Measurements from ENCODE around the gene MYO9B. TPM values are rescaled to one million over a fixed set of nuclear protein-coding genes. Genes with fewer than 3 reads are reported as not detected.

The MYO9B gene
- total RNA-seq, 1 experiment from 2014 or later, result 58.6 TPM

DNA sequence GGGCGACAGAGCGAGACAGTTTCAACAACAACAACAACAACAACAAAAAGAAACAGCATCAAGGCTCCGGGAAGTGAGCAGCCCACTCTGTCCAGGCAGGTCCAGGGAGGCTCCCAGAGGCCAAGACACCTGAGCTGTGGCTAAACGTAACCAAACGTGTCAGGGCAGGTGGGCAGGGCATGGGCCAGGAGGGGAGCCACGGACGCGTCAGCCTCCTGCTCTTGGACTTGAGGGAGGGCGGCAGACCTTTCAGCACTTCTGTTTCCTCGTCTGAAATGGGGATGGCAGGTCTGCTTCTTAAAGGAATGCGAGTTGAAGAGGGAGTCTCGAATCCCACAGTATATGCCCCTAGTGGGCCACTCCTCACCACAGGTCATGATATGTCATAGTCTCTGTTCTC is 53.8 kb downstream of the MYO9B start:
- no peak overlapping the region for H3K56ac ChIP-seq (ENCODE audit: insufficient read length, low read depth, low read length)
- peaks cover 16 to 22% of the 10 kb centered on the region in 2 experiments for H3K4me1 Mint-ChIP-seq
- peaks cover 0 to 17% (median 8%) of the 10 kb centered on the region in 3 experiments; a peak in 5 of 7 replicates for H3K36me3 Mint-ChIP-seq (ENCODE audit: insufficient read depth in 1 of 3, low read depth in 3 of 3)
- H3K4me1 ChIP-seq (ENCODE audit: insufficient read depth, low read length), result peaks cover 12% of the 10 kb centered on the region; the same call in 1 of the 2 replicates
- H3K4ac ChIP-seq (ENCODE audit: low read depth, low read length), result no peak overlapping the region
- no peak overlapping the region for H3K18ac ChIP-seq (ENCODE audit: insufficient read length, low read depth, low read length)
- H3K4me3 Mint-ChIP-seq, result no peak overlapping the region
- no peak overlapping the region for H2AFZ ChIP-seq (ENCODE audit: low read length)
- H3K23ac ChIP-seq (ENCODE audit: insufficient read length, low read depth, low read length), result no peak overlapping the region
- no peak overlapping the region for H3T11ph ChIP-seq (ENCODE audit: low read length)
- no peak overlapping the region for H4K91ac ChIP-seq (ENCODE audit: insufficient read length, low read depth, low read length)
- H3K14ac ChIP-seq (ENCODE audit: insufficient read depth, low read length), result no peak overlapping the region; the same call in 1 of the 2 replicates
- H3K23me2 ChIP-seq (ENCODE audit: insufficient read length, low read depth, low read length, poor library complexity, severe bottlenecking), result no peaks in the 10 kb centered on the region
- H3K4me2 ChIP-seq (ENCODE audit: insufficient read depth, insufficient read length, low read length), result no peak overlapping the region
- no peaks in the 10 kb centered on the region for H3K9me3 ChIP-seq (ENCODE audit: control insufficient read depth, low read depth, low read length)
- H4K20me1 ChIP-seq (ENCODE audit: control insufficient read depth, insufficient read depth, insufficient read length), result no peaks in the 10 kb centered on the region
- no peak overlapping the region for H3K27ac ChIP-seq (ENCODE audit: insufficient read length, low read depth, low read length)
- no peak overlapping the region for H2BK12ac ChIP-seq (ENCODE audit: insufficient read length, low read depth, low read length)
- DNase-seq, result no peak
- H3K79me1 ChIP-seq (ENCODE audit: insufficient read depth, low read depth, low read length, poor library complexity, severe bottlenecking), result no peaks in the 10 kb centered on the region
- no CpG with 5 or more reads among the region's 12 CpGs for WGBS (ENCODE audit: extremely low coverage, insufficient read length, low lambda C conversion rate)
- no peak overlapping the region for H3K9ac ChIP-seq (ENCODE audit: extremely low read depth, insufficient read length, low read length)
- peak overlapping the region in 1 of 3 experiments; percentile 51; a peak in 3 of 7 replicates for H3K27ac Mint-ChIP-seq
- H2BK15ac ChIP-seq (ENCODE audit: low read depth, low read length), result no peak overlapping the region
- H2BK20ac ChIP-seq (ENCODE audit: low read depth, low read length, poor library complexity, severe bottlenecking), result no peak overlapping the region
- no peak overlapping the region for H4K5ac ChIP-seq (ENCODE audit: insufficient read length, low read depth, low read length)
- H3K9me3 Mint-ChIP-seq, result no peaks in the 10 kb centered on the region
- no peaks in the 10 kb centered on the region for H3K27me3 Mint-ChIP-seq (ENCODE audit: low read depth)
- TF ChIP-seq, protein P1, sequence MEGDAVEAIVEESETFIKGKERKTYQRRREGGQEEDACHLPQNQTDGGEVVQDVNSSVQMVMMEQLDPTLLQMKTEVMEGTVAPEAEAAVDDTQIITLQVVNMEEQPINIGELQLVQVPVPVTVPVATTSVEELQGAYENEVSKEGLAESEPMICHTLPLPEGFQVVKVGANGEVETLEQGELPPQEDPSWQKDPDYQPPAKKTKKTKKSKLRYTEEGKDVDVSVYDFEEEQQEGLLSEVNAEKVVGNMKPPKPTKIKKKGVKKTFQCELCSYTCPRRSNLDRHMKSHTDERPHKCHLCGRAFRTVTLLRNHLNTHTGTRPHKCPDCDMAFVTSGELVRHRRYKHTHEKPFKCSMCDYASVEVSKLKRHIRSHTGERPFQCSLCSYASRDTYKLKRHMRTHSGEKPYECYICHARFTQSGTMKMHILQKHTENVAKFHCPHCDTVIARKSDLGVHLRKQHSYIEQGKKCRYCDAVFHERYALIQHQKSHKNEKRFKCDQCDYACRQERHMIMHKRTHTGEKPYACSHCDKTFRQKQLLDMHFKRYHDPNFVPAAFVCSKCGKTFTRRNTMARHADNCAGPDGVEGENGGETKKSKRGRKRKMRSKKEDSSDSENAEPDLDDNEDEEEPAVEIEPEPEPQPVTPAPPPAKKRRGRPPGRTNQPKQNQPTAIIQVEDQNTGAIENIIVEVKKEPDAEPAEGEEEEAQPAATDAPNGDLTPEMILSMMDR (conservative IDR thresholded peaks at IDR 0.05), result no peak
- no peaks in the 10 kb centered on the region for H3K79me2 ChIP-seq (ENCODE audit: insufficient read depth, low read length)
- no peak overlapping the region for H2AK5ac ChIP-seq (ENCODE audit: insufficient read length, low read length)
- no peak overlapping the region for H2BK5ac ChIP-seq (ENCODE audit: insufficient read length, low read length)
- H3K27me3 ChIP-seq (ENCODE audit: insufficient read depth, low read length), result no peaks in the 10 kb centered on the region
- no peak overlapping the region for H2BK120ac ChIP-seq (ENCODE audit: low read depth, low read length, poor library complexity, severe bottlenecking)
- no peak overlapping the region for H4K8ac ChIP-seq (replicated peaks; ENCODE audit: insufficient read length, low read depth, low read length)
